T-helper 17 cell (primary cell): ENCODE measurements around the gene ELOVL2. TPM values are rescaled to one million over a fixed set of nuclear protein-coding genes. Genes with fewer than 3 reads are reported as not detected.

Experiments used
- ATAC-seq: fragments of 150-1000 bp; cut with Tn5 transposase; 2 replicates; pipeline ENCODE4 v1.10.0; 2021; ENCODE audit warnings: mild to moderate bottlenecking, moderate library complexity
- DNase-seq, 3 donors: peaks; one replicate each; pipeline versions ENCODE4 v3.0.0 to v3.0.0-alpha.2; 2020 to 2021
- H3K9me3 ChIP-seq: one replicate; pipeline ENCODE4 v1.7.0; 2013; ENCODE audit warnings: low read length, mild to moderate bottlenecking; ENCODE audit not compliant: control insufficient read depth, poor library complexity, severe bottlenecking
- H3K27ac Mint-ChIP-seq: one replicate; pipeline ENCODE4 v1.8.0; 2022; ENCODE audit warnings: mild to moderate bottlenecking, moderate library complexity, mixed read lengths
- H3K27me3 Mint-ChIP-seq: one replicate; pipeline ENCODE4 v1.8.0; 2022; ENCODE audit warnings: mixed read lengths
- H3K36me3 Mint-ChIP-seq: one replicate; pipeline ENCODE4 v1.8.0; 2022; ENCODE audit warnings: low read depth, mixed read lengths
- H3K4me1 Mint-ChIP-seq: one replicate; pipeline ENCODE4 v1.8.0; 2022; ENCODE audit warnings: mild to moderate bottlenecking, mixed read lengths
- H3K4me3 Mint-ChIP-seq: one replicate; pipeline ENCODE4 v1.8.0; 2022; ENCODE audit warnings: mild to moderate bottlenecking, moderate library complexity, mixed read lengths
- total RNA-seq, 4 donors: library from RNA in 2 of 4; stranded (reverse) in 2 of 4; gene quantifications; one replicate each; pipeline ENCODE4 v1.2.3 and lab custom pipeline; 2022 to 2026

ELOVL2 gene
- total RNA-seq, 2 donors from 2014 or later: not detected

DNA sequence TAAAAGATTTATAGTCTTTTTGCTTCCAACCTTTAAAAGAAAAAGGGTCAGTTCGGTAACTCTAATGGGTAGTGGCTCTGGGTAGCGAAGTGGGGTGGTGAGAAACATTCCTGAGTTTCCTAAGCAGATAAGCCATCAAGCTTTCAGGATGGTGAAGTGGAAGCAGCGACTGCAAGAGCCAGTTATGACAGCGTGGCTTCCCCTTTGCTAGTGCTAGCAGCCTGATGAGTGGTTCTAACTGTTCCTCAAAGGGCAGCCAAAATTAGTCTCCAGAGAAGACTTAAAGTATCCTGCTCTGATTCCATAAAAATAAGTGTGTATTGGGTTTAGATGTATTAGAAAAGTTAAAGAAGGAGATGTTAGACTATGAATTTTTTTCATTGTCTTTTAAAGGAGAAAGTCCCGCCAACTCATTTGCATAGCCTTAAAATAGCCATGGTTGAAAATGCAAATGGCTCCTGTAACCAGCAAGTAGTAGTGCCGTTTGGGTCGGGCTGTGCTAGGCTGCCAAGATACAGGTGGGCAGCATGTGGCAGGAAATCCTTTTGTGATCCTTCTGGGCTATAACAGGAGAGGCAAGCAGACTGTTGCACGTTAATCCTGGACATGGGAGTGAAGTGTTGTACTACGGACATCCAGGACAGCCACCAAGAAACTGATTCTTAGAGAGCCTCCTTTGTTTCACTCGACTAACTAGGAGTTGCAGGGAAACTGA lies 18.0 kb downstream of the ELOVL2 start:
- H3K36me3 Mint-ChIP-seq: peaks cover 2% of the 10 kb centered on the region
- H3K27ac Mint-ChIP-seq: no peak overlapping the region
- H3K27me3 Mint-ChIP-seq: peaks cover 43% of the 10 kb centered on the region
- H3K9me3 ChIP-seq: no peaks in the 10 kb centered on the region
- no peak overlapping the region for H3K4me3 Mint-ChIP-seq
- ATAC-seq (no peak), DNase-seq (no peak)
- H3K4me1 Mint-ChIP-seq: peaks cover 4% of the 10 kb centered on the region

DNA sequence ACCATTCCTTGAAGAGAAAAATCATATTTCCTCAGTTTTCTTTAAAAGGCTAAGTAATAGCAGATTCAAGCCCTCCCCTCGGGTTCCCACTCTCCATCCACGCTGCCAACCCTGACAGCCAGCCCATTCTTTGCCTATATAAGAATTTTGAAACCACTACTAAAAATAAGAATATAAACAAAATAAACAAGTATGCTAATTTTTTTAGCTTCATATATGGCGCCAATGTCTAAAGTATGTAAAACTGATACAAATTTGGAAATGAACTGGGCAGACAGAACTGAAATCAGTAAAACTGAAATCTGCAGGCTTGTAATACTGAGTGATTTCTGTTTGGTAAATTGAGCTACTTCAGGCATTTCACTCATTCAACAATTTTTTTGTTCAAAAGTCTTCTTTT lies 19.0 kb downstream of the ELOVL2 start:
- Mint-ChIP-seq H3K27me3 (peaks cover 41% of the 10 kb centered on the region), H3K27ac (no peak overlapping the region), H3K4me1 (peaks cover 5% of the 10 kb centered on the region), H3K36me3 (peaks cover 2% of the 10 kb centered on the region), H3K4me3 (no peak overlapping the region)
- DNase-seq: no peak
- no peak for ATAC-seq
- no peaks in the 10 kb centered on the region for H3K9me3 ChIP-seq

DNA sequence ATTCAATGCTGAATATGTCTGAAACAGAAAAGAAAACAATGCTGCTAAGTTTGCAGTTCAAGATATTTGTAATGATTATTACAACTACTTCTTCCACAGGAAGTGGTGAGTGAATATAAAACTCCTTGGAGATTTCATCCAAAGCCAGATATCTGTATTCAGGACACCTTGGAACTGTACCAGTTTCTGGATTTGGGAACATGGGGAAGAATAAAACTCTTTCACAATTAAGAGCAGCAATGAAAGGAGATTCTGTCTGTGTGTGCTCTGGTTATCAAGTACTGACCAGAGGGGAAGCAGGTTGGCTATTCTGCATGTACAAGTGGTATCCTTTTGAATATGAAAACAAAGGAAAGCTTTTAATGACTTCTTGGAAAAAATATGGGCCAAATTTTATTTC lies 21.1 kb downstream of the ELOVL2 start:
- peaks cover 5% of the 10 kb centered on the region for H3K4me1 Mint-ChIP-seq

DNA sequence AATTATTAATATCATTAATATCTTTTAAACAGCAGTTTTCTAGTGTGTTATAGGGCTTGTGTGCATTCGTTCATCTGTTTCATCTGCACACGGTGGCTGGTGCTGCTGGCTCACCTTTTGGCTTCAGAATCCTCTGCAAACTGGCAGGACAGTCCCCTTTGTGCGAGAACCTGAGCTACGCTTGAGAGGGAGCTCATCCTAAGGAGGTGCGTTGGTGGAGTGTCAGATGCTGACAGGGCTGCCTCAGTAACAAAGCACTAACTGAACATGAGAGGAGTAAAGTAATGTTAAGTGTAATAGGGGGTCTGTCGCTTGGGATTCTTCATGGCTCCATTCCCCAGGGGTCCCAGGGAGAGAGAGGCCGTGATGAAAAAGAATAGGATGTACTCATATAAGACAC lies 22.4 kb downstream of the ELOVL2 start:
- Mint-ChIP-seq H3K36me3 (no peaks in the 10 kb centered on the region), H3K27ac (no peak overlapping the region), H3K4me3 (no peak overlapping the region), H3K27me3 (peaks cover 35% of the 10 kb centered on the region), H3K4me1 (peaks cover 5% of the 10 kb centered on the region)
- no peak for DNase-seq
- H3K9me3 ChIP-seq: no peaks in the 10 kb centered on the region
- no peak for ATAC-seq

More for the DNA sequence above, 21.1 kb downstream of the ELOVL2 start:
- Mint-ChIP-seq H3K4me3 (no peak overlapping the region), H3K36me3 (peaks cover 2% of the 10 kb centered on the region), H3K27ac (no peak overlapping the region), H3K27me3 (peaks cover 40% of the 10 kb centered on the region)
- H3K9me3 ChIP-seq: no peaks in the 10 kb centered on the region
- ATAC-seq (no peak), DNase-seq (no peak)

DNA sequence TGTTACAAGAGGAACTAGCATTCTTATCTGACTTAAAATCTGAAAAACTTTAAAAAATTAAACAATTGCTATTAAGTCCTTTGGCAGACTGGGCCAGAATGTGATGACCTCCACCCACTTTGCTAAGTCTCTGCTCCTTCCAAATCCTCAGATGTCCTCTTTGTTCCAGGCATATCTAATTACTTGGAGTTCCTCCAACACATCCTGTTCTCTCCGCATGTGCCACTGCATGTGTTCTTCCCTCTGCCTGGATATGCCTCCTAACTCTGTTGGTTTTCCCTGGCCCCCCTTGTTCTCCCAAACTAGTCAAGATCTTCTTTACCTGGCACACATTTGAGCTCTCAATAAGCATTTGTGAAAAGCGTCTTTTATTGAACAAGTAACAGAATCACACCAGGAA lies 23.1 kb downstream of the ELOVL2 start:
- H3K4me1 Mint-ChIP-seq: peaks cover 5% of the 10 kb centered on the region
- no peak overlapping the region for H3K27ac Mint-ChIP-seq
- DNase-seq: no peak
- no peak overlapping the region for H3K4me3 Mint-ChIP-seq
- no peaks in the 10 kb centered on the region for H3K9me3 ChIP-seq
- peaks cover 38% of the 10 kb centered on the region for H3K27me3 Mint-ChIP-seq
- peaks cover 1% of the 10 kb centered on the region for H3K36me3 Mint-ChIP-seq
- ATAC-seq: no peak

DNA sequence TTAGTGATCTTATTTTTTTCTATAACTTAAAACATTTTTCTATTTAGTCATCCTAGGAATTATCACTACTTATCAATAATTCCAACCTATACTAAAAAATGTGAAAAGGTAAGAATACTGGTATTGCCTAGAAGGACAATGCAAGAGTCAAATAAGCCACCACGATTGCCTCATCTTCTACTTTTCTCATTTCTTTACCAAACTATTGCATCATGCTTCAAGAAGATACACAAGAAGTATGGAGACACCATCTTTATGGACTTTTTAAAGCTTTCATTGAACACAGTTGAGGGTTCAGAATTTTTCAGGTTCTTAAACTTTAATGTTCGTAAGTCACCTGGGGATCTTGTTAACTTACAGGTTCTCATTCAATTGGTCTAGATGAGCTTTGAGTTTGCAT lies 25.9 kb downstream of the ELOVL2 start:
- peaks cover 5% of the 10 kb centered on the region for H3K4me1 Mint-ChIP-seq
- ATAC-seq: no peak
- H3K27ac Mint-ChIP-seq: no peak overlapping the region
- H3K9me3 ChIP-seq: no peaks in the 10 kb centered on the region
- DNase-seq: no peak
- H3K27me3 Mint-ChIP-seq: peaks cover 47% of the 10 kb centered on the region
- peaks cover 2% of the 10 kb centered on the region for H3K36me3 Mint-ChIP-seq
- H3K4me3 Mint-ChIP-seq: no peak overlapping the region

DNA sequence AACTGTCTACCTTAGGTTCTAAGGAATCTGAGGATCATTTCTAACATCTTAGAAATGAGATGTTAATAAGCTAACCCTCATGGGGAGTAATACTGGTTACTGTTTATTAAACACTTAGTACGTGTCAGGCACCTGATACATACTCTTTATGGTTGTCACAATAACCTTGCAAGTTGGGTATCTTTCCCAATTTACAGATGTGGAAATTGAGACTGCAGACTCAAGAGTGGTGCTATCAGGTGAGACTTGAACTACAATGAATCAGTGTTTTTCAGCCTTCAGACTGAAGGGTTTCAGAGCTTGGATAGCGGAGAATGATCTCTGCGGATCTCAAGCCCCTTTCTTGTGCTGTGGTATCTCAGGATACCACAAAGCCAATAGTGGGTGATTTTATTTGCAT lies 27.0 kb downstream of the ELOVL2 start:
- Mint-ChIP-seq H3K4me1 (peaks cover 5% of the 10 kb centered on the region), H3K4me3 (no peak overlapping the region), H3K27me3 (peaks cover 55% of the 10 kb centered on the region), H3K36me3 (peaks cover 2% of the 10 kb centered on the region), H3K27ac (no peak overlapping the region)
- no peak for ATAC-seq
- no peak for DNase-seq
- no peaks in the 10 kb centered on the region for H3K9me3 ChIP-seq

DNA sequence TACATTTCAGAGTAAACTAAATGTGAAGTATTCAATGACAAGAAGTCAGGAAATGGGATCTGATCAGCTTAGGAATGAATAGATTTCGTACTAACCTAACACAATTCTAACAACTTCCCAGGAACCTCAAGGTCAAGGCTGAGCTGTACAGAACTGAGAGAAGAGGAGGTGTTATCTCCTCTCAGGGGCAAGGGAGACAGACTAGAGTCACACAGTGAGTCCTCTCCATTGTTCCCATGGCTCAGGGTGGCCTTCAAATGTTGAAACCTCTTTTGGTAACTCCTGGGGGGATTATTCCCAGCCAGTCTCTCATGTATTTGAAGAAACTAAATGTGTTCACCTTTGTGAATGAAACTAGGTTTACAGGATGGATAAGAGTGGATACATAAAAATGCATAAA lies 27.7 kb downstream of the ELOVL2 start:
- Mint-ChIP-seq H3K4me1 (peaks cover 5% of the 10 kb centered on the region), H3K4me3 (no peak overlapping the region), H3K27ac (no peak overlapping the region), H3K36me3 (peaks cover 2% of the 10 kb centered on the region), H3K27me3 (peaks cover 48% of the 10 kb centered on the region)
- H3K9me3 ChIP-seq: no peaks in the 10 kb centered on the region
- ATAC-seq (no peak), DNase-seq (no peak)

DNA sequence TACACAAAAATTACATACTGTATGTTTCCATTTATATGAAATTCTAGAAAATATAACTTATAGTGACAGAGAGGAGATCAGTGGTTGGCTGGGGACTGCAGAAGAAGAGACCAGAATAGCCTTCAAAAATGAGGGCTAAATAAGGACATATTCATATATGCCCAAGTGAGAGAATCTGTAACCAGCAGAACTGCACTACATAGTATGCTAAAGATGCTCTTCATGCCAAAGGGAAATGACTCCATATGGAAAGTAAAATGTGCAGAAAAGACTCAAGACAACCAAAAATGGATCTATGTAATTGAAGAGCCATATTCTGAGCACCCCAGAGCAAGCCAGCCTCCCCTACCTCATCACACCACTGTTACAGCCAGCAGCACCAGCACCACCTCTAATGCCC lies 29.0 kb downstream of the ELOVL2 start:
- Mint-ChIP-seq H3K27ac (no peak overlapping the region), H3K36me3 (peaks cover 2% of the 10 kb centered on the region), H3K27me3 (peaks cover 46% of the 10 kb centered on the region), H3K4me1 (no peaks in the 10 kb centered on the region), H3K4me3 (no peak overlapping the region)
- no peak for DNase-seq
- ATAC-seq: no peak
- H3K9me3 ChIP-seq: no peaks in the 10 kb centered on the region

DNA sequence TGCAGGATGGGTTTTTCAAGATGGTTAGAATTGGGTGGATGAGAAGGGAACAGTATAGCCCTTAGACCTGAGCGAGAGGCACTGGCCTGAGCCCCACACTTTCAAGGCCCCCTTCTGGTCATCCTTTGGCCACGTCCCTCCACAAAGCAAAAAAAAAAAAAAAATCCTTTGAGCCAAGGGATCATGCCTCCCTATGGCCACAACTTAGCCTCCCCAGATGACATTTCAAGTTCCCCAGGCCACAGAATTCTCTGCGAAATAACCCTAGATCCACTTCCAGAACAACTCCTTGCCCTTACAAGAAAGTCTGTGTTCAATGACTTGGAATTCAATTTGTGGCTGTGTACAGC lies 30.4 kb downstream of the ELOVL2 start:
- Mint-ChIP-seq H3K4me1 (no peaks in the 10 kb centered on the region), H3K27me3 (peaks cover 52% of the 10 kb centered on the region), H3K36me3 (peaks cover 5% of the 10 kb centered on the region), H3K4me3 (no peak overlapping the region), H3K27ac (no peak overlapping the region)
- H3K9me3 ChIP-seq: no peaks in the 10 kb centered on the region
- no peak for ATAC-seq
- DNase-seq: no peak

DNA sequence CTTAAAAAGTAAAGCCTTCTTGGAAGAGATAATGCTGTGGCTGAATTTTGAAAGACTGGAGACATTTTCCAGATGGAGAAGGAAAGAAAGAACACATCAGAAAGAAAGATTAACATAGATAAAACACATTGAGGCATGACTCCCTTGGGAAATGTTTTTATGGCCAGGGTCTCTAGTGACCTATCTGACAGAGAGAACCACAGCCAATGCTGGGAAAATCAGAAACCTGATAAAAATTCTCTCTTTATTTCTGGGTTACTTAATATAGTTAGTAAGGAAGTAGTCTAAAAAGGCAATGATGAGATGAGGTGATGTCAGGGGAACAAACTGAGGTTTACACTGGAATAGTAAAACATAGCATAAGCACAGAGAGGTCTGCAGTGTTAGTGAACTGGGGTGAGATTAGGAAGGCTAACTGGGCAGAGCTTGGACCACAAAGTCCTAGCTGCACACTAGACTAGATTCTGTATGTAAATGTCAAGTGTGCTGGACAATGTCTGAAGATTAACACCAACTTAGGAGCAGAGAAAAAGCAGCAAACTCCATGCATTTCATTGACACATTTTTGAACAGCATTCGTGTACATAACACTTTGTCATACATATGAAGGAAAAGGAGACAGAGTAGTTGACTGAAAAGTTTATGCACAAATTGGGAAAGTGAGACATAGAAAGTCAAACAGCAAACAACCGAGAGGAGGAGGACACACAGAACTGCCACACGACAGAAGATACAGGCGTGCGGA lies 31.0 kb downstream of the ELOVL2 start:
- Mint-ChIP-seq H3K27me3 (peaks cover 55% of the 10 kb centered on the region), H3K4me1 (no peaks in the 10 kb centered on the region), H3K36me3 (peaks cover 5% of the 10 kb centered on the region), H3K27ac (no peak overlapping the region), H3K4me3 (no peak overlapping the region)
- ATAC-seq (no peak), DNase-seq (no peak)
- H3K9me3 ChIP-seq: no peaks in the 10 kb centered on the region

DNA sequence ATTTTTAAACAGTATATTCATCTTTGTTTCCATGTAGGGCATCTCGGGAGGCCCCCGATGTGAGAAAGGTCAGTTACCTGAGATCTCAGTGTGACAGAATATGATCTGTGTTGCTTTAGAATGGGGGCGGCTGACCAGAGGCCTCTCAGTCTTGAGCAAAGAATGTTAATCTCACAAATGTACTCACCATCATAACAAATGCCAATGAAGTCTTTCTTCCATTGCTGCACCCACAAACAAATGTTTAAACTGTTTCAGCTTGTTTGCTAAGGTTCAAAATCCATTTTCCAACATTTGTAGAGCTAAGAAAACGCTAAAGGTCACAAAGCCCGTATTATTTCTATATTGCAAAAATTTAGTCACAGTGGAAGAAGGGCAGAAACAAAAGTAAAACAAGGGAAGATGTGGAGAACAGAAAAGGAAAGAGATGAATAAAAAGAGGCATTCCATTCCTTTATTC lies 31.8 kb downstream of the ELOVL2 start:
- peaks cover 5% of the 10 kb centered on the region for H3K36me3 Mint-ChIP-seq
- no peak overlapping the region for H3K4me3 Mint-ChIP-seq
- peaks cover 55% of the 10 kb centered on the region for H3K27me3 Mint-ChIP-seq
- H3K27ac Mint-ChIP-seq: no peak overlapping the region
- H3K9me3 ChIP-seq: no peaks in the 10 kb centered on the region
- DNase-seq: no peak
- no peak for ATAC-seq
- H3K4me1 Mint-ChIP-seq: no peaks in the 10 kb centered on the region

DNA sequence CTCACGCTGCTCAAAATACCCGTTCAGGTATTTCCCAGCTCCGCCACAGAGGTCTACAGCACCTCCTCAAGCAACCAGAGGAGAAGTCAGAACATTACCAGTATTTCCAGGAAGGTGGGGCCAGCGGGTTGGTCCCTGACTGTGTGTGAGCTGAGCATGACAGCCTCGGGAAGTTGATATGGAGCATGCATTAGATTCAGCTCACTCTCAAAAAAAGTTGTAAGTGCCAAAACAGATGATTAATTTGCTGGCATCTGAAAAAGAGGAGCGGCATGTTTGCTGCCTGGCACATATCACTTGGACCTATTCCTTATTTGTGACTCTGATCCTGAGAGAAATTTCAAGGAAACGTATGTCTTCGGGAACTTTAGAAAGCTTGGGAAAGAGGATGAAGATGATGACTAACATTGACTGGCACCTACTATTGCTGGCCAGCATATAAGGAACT lies 32.3 kb downstream of the ELOVL2 start:
- H3K27me3 Mint-ChIP-seq: peaks cover 60% of the 10 kb centered on the region
- no peak overlapping the region for H3K27ac Mint-ChIP-seq
- H3K4me3 Mint-ChIP-seq: no peak overlapping the region
- H3K36me3 Mint-ChIP-seq: peaks cover 5% of the 10 kb centered on the region
- DNase-seq (no peak), ATAC-seq (no peak)
- no peaks in the 10 kb centered on the region for H3K4me1 Mint-ChIP-seq
- no peaks in the 10 kb centered on the region for H3K9me3 ChIP-seq

DNA sequence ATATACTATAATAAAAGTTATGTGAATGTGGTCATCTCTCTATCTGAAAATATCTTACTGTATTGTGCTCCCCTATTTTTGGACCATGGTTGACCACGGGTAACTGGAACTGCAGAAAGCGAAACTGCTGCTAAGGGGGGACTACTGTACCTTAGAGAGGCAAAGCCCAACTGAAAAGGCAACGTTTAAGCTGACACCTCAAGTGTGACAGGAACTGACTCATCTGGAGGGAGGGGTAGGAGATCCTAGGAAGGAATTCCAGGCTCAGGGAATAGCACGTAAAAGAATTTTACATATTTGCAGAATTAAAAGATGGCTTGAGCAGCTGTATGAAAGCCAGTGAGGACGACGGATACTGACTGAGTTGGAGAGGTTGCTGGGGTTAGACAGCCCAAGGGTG lies 34.8 kb downstream of the ELOVL2 start:
- H3K4me1 Mint-ChIP-seq: peaks cover 4% of the 10 kb centered on the region
- H3K27ac Mint-ChIP-seq: no peak overlapping the region
- ATAC-seq: no peak
- H3K4me3 Mint-ChIP-seq: no peak overlapping the region
- H3K27me3 Mint-ChIP-seq: peaks cover 55% of the 10 kb centered on the region
- DNase-seq: no peak
- H3K36me3 Mint-ChIP-seq: peaks cover 2% of the 10 kb centered on the region
- H3K9me3 ChIP-seq: no peaks in the 10 kb centered on the region
